HepG2 (cell line): Measurements from ENCODE around the gene CRTAC1. TPM values are rescaled to one million over a fixed set of nuclear protein-coding genes. Genes with fewer than 3 reads are reported as not detected.

ENCODE experiments used
- ATAC-seq: fragments of 200-7000 bp; cut with Tn5 transposase; 3 replicates; pipeline ENCODE4 v1.9.1; 2020; ENCODE audit warnings: mild to moderate bottlenecking, moderate library complexity
- BruUV-seq: library from RNA; stranded (reverse); fragments of 400-500 nt; replicated peaks from 2 replicates; lab custom pipeline; 2021; lab: Mats Ljungman, UMichigan
- CTCF ChIA-PET: fragments of 300-600 bp; formaldehyde crosslinking; extraction: SDS; loops from one replicate; lab custom pipeline; 2021; ENCODE audit warnings: low total read pairs, inconsistent platforms, low intra/inter-chr PET ratio; lab: Yijun Ruan, JAX
- POLR2A ChIA-PET: fragments of 350-600 bp; sonication (Branson Sonifier 250); formaldehyde crosslinking; loops from one replicate; lab custom pipeline; 2020; ENCODE audit warnings: antibody characterized with exemption, inconsistent platforms; lab: Yijun Ruan, JAX
- DNase-seq: peaks from one replicate; pipeline ENCODE4 v3.0.0-alpha.2; 2015; ENCODE audit warnings: low spot score
- FAIRE-seq: peaks from 3 replicates; lab custom pipeline; 2011; peaks lifted over from hg19 to GRCh38; lab: Jason Lieb, UNC
- H2AFZ ChIP-seq: one replicate; pipeline ENCODE4 v1.6.1; 2011; ENCODE audit warnings: low read length, inconsistent platforms
- H3K27ac ChIP-seq: fragments of 300-600 bp; 3 replicates; pipeline ENCODE4 v1.8.0; 2011; ENCODE audit warnings: mixed run types, mild to moderate bottlenecking, mixed read lengths, low read length, inconsistent platforms; ENCODE audit not compliant: insufficient read depth; ENCODE audit errors: extremely low read length
- H3K27me3 ChIP-seq, 2 experiments: fragments of 200-600 bp in 1 of 2; 2 replicates in 1 of 2; 3 replicates in 1 of 2; pipeline versions ENCODE4 v1.6.0 to v1.8.0; 2011; ENCODE audit warnings: low read length in 2 of 2, mild to moderate bottlenecking in 2 of 2, moderate library complexity in 2 of 2, inconsistent platforms in 1 of 2; ENCODE audit not compliant: insufficient read depth in 2 of 2, control insufficient read depth in 1 of 2
- H3K36me3 ChIP-seq, 2 experiments: fragments of 200-600 bp in 1 of 2; replicated peaks in 1 of 2; 2 replicates in 1 of 2; 3 replicates in 1 of 2; pipeline versions ENCODE4 v1.5.1 to v1.8.0; 2011; ENCODE audit warnings: low read length in 2 of 2, inconsistent platforms in 1 of 2; ENCODE audit not compliant: insufficient read depth in 2 of 2, control insufficient read depth in 1 of 2
- H3K4me1 ChIP-seq: 2 replicates; pipeline ENCODE4 v1.5.1; 2012; ENCODE audit warnings: low read length, inconsistent platforms; ENCODE audit not compliant: insufficient read depth
- H3K4me2 ChIP-seq: 2 replicates; pipeline ENCODE4 v1.6.0; 2011; ENCODE audit warnings: low read depth, low read length, inconsistent platforms
- H3K4me3 ChIP-seq, 3 experiments: fragments of 200-600 bp in 1 of 3; sonication (generic), shearing (Covaris generic) in 1 of 3; replicated peaks in 1 of 3; 2 replicates each; pipeline ENCODE4 v1.5.1; 2011 to 2016; ENCODE audit warnings: low read length in 3 of 3, inconsistent platforms in 2 of 3, low read depth in 2 of 3, mild to moderate bottlenecking in 2 of 3, control low read depth in 1 of 3, mixed read lengths in 1 of 3; ENCODE audit not compliant: insufficient read depth in 1 of 3
- H3K79me2 ChIP-seq: one replicate; pipeline ENCODE4 v1.6.1; 2011; ENCODE audit warnings: low read length, inconsistent platforms; ENCODE audit not compliant: insufficient read depth
- H3K9ac ChIP-seq: 2 replicates; pipeline ENCODE4 v1.6.0; 2011; ENCODE audit warnings: mild to moderate bottlenecking, low read depth, low read length, inconsistent platforms; ENCODE audit not compliant: insufficient read depth
- H3K9me3 ChIP-seq: 2 replicates; pipeline ENCODE4 v1.5.1; 2012; ENCODE audit warnings: mild to moderate bottlenecking, low read length
- H4K20me1 ChIP-seq: 2 replicates; pipeline ENCODE4 v1.6.0; 2011; ENCODE audit warnings: inconsistent platforms, mild to moderate bottlenecking, low read length, moderate library complexity; ENCODE audit not compliant: insufficient read depth
- FOXK1 ChIP-seq: sonication (generic); formaldehyde crosslinking; IDR thresholded peaks from 2 replicates; pipeline ENCODE4 v1.4.0; 2020; ENCODE audit warnings: low read depth, missing genetic modification reagents, borderline replicate concordance
- GATA4 ChIP-seq: sonication (generic); IDR thresholded peaks from 2 replicates; pipeline ENCODE4 v1.6.1; 2016; ENCODE audit warnings: antibody characterized with exemption, low read depth, borderline replicate concordance
- HIVEP1 ChIP-seq: sonication (generic); formaldehyde crosslinking; IDR thresholded peaks from 2 replicates; pipeline ENCODE4 v1.4.0; 2020; ENCODE audit warnings: mild to moderate bottlenecking, missing genetic modification reagents
- KLF11 ChIP-seq: IDR thresholded peaks from 2 replicates; pipeline ENCODE4 v1.6.1; 2016; ENCODE audit warnings: missing compliant biosample characterization
- MEIS2 ChIP-seq: sonication (generic); formaldehyde crosslinking; IDR thresholded peaks from 2 replicates; pipeline ENCODE4 v1.9.0; 2021; ENCODE audit warnings: mild to moderate bottlenecking, missing genetic modification reagents
- PHF20 ChIP-seq: sonication (generic); formaldehyde crosslinking; IDR thresholded peaks from 2 replicates; pipeline ENCODE4 v1.5.0; 2020; ENCODE audit warnings: mild to moderate bottlenecking, missing genetic modification reagents
- ZNF83 ChIP-seq: sonication (generic); formaldehyde crosslinking; IDR thresholded peaks from 2 replicates; pipeline ENCODE4 v1.4.0; 2020; ENCODE audit warnings: missing genetic modification reagents, mild to moderate bottlenecking, borderline replicate concordance
- WGBS: methylation state at CpG from one replicate; pipeline ENCODE4 v1.1.6; 2017; ENCODE audit warnings: low lambda C conversion rate; 5-methylcytosine and 5-hydroxymethylcytosine counted together
- in situ Hi-C: cut with HindIII; loops from 2 replicates; pipeline ENCODE4 v1.10.0; 2017; ENCODE audit warnings: low pct_unique_long_range_greater_than_20kb; ENCODE audit not compliant: extremely low pct_ligation_motif_present
- intact Hi-C: fragments of 100-400 bp; cut with micrococcal nuclease; formaldehyde crosslinking; loops from one replicate; pipeline ENCODE4 v1.10.0; 2022; ENCODE audit not compliant: unreplicated experiment
- polyA plus RNA-seq, 8 experiments: library from polyadenylated mRNA; depleted of rRNA in 3 of 8; stranded (reverse) in 7 of 8; unstranded in 1 of 8; fragments of >200 nt; fragmentation: Illumina TruSeq in 4 of 8; extraction: Trizol in 4 of 8; gene quantifications; 2 replicates each; pipeline versions ENCODE4 v1.2.1 to v1.2.3, GENCODE V29; 2011 to 2016; ENCODE audit warnings: low read depth in 4 of 8, missing spikeins in 1 of 8, mixed read lengths in 1 of 8; ENCODE audit not compliant: insufficient read depth in 1 of 8
- total RNA-seq, 5 experiments: library from RNA; depleted of rRNA; stranded (reverse); fragments of >200 nt; fragmentation: Illumina TruSeq; extraction: Trizol; gene quantifications; 2 replicates each; pipeline ENCODE4 v1.2.3, GENCODE V29; 2016; ENCODE audit warnings: low read depth in 1 of 5
- TF ChIP-seq, protein P1 (sequence below): sonication (generic); formaldehyde crosslinking; IDR thresholded peaks from 2 replicates; pipeline ENCODE4 v1.5.0; 2020; ENCODE audit warnings: mild to moderate bottlenecking, missing genetic modification reagents, borderline replicate concordance
- TF ChIP-seq, protein P2 (sequence below): sonication (generic); formaldehyde crosslinking; IDR thresholded peaks from 2 replicates; pipeline ENCODE4 v1.8.0; 2022; ENCODE audit warnings: missing genetic modification reagents, mild to moderate bottlenecking, borderline replicate concordance

Gene CRTAC1
- total and polyA plus RNA-seq, 2 of the 13 experiments (the other 11 are each of a cell fraction or from before 2014, with no cell fraction given): not detected

DNA sequence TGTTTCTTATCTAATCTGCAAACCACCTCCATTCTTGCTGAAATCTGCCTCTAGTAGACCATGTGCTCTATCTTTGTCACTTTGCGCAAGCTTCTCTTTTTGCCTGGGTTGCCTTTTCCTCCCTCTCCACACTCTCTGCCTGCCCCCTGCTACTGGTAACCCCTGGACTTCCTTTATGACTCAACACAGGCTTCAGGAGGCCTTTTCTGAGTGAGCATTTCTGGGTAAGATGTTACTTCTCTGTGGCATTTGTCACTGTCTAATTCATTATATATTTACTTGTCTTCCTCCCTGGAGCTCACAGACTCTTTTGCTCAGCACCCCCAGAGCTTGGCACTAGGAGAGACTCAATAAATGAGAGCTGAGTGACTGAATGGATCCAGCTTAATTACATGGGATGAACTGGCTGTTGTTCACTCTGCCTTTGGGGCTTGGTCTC is 172.4 kb downstream of the CRTAC1 start:
- H3K9me3 ChIP-seq: no peaks in the 10 kb centered on the region
- H3K27me3 ChIP-seq: peaks cover 2 to 25% of the 10 kb centered on the region in 2 experiments; a peak in 3 of 5 replicates
- intact Hi-C loops: no loop called here
- BruUV-seq: no TSS peak
- in situ Hi-C loops: no loop called here
- no peak overlapping the region for H3K27ac ChIP-seq
- no peak overlapping the region for H3K4me2 ChIP-seq
- TF ChIP-seq, protein P1, sequence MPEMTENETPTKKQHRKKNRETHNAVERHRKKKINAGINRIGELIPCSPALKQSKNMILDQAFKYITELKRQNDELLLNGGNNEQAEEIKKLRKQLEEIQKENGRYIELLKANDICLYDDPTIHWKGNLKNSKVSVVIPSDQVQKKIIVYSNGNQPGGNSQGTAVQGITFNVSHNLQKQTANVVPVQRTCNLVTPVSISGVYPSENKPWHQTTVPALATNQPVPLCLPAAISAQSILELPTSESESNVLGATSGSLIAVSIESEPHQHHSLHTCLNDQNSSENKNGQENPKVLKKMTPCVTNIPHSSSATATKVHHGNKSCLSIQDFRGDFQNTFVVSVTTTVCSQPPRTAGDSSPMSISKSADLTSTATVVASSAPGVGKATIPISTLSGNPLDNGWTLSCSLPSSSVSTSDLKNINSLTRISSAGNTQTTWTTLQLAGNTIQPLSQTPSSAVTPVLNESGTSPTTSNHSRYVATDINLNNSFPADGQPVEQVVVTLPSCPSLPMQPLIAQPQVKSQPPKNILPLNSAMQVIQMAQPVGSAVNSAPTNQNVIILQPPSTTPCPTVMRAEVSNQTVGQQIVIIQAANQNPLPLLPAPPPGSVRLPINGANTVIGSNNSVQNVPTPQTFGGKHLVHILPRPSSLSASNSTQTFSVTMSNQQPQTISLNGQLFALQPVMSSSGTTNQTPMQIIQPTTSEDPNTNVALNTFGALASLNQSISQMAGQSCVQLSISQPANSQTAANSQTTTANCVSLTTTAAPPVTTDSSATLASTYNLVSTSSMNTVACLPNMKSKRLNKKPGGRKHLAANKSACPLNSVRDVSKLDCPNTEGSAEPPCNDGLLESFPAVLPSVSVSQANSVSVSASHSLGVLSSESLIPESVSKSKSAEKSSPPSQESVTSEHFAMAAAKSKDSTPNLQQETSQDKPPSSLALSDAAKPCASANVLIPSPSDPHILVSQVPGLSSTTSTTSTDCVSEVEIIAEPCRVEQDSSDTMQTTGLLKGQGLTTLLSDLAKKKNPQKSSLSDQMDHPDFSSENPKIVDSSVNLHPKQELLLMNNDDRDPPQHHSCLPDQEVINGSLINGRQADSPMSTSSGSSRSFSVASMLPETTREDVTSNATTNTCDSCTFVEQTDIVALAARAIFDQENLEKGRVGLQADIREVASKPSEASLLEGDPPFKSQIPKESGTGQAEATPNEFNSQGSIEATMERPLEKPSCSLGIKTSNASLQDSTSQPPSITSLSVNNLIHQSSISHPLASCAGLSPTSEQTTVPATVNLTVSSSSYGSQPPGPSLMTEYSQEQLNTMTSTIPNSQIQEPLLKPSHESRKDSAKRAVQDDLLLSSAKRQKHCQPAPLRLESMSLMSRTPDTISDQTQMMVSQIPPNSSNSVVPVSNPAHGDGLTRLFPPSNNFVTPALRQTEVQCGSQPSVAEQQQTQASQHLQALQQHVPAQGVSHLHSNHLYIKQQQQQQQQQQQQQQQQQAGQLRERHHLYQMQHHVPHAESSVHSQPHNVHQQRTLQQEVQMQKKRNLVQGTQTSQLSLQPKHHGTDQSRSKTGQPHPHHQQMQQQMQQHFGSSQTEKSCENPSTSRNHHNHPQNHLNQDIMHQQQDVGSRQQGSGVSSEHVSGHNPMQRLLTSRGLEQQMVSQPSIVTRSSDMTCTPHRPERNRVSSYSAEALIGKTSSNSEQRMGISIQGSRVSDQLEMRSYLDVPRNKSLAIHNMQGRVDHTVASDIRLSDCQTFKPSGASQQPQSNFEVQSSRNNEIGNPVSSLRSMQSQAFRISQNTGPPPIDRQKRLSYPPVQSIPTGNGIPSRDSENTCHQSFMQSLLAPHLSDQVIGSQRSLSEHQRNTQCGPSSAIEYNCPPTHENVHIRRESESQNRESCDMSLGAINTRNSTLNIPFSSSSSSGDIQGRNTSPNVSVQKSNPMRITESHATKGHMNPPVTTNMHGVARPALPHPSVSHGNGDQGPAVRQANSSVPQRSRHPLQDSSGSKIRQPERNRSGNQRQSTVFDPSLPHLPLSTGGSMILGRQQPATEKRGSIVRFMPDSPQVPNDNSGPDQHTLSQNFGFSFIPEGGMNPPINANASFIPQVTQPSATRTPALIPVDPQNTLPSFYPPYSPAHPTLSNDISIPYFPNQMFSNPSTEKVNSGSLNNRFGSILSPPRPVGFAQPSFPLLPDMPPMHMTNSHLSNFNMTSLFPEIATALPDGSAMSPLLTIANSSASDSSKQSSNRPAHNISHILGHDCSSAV (CRISPR knock-in tag): no peak
- TF ChIP-seq MEIS2 (CRISPR knock-in tag): no peak
- no peak for TF ChIP-seq HIVEP1 (CRISPR knock-in tag)
- TF ChIP-seq, protein P2, sequence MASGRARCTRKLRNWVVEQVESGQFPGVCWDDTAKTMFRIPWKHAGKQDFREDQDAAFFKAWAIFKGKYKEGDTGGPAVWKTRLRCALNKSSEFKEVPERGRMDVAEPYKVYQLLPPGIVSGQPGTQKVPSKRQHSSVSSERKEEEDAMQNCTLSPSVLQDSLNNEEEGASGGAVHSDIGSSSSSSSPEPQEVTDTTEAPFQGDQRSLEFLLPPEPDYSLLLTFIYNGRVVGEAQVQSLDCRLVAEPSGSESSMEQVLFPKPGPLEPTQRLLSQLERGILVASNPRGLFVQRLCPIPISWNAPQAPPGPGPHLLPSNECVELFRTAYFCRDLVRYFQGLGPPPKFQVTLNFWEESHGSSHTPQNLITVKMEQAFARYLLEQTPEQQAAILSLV: no peak
- no peak for TF ChIP-seq PHF20
- no peak for TF ChIP-seq GATA4
- no peak for TF ChIP-seq KLF11 (CRISPR knock-in tag)
- TF ChIP-seq ZNF83 (CRISPR knock-in tag): no peak
- TF ChIP-seq FOXK1 (CRISPR knock-in tag): no peak
- ATAC-seq: no peak
- no peak for FAIRE-seq
- WGBS: 9% methylated on average over 1 of the region's 1 CpG
- no peak overlapping the region for H3K4me3 ChIP-seq
- H3K36me3 ChIP-seq: no peaks in the 10 kb centered on the region
- no peaks in the 10 kb centered on the region for H3K79me2 ChIP-seq
- POLR2A ChIA-PET: no interaction called here
- 0 out of 2 replicates have a peak, but pooled peaks cover 4% of the 10 kb centered on the region for H4K20me1 ChIP-seq
- peaks cover 10% of the 10 kb centered on the region; the same call in 1 of the 2 replicates for H3K4me1 ChIP-seq
- H3K9ac ChIP-seq: no peak overlapping the region
- CTCF ChIA-PET: no interaction called here
- no peak for DNase-seq
- no peak overlapping the region for H2AFZ ChIP-seq
